OCI-LY3 (cell line): ENCODE data around the gene POU2AF3.

Experiments
- H2AFZ ChIP-seq: fragments of 200-600, 300-600 bp; shearing (Covaris generic); 2 replicates; pipeline ENCODE4 v1.6.0; 2014; ENCODE audit warnings: antibody characterized with exemption, low read depth, low read length
- H3K27ac ChIP-seq: fragments of 200-600, 300-600 bp; sonication (generic); 2 replicates; pipeline ENCODE4 v1.5.1; 2014; ENCODE audit warnings: mild to moderate bottlenecking, low read length, moderate library complexity, mixed read lengths
- H3K27me3 ChIP-seq: fragments of 200-600, 300-600 bp; sonication (generic); 2 replicates; pipeline ENCODE4 v1.6.1; 2014; ENCODE audit warnings: low read depth, low read length, mixed read lengths
- H3K36me3 ChIP-seq: fragments of 200-600, 300-600 bp; sonication (generic); replicated peaks from 2 replicates; pipeline ENCODE3; 2014; ENCODE audit warnings: low read depth, low read length, mixed read lengths
- H3K4me1 ChIP-seq: fragments of 300-600, 200-600 bp; sonication (generic); 2 replicates; pipeline ENCODE4 v1.6.1; 2014; ENCODE audit warnings: low read length, mixed read lengths
- H3K4me2 ChIP-seq: fragments of 200-600, 300-600 bp; sonication (generic); 2 replicates; pipeline ENCODE4 v1.6.1; 2014; ENCODE audit warnings: low read length, mixed read lengths
- H3K4me3 ChIP-seq: fragments of 300-600, 200-600 bp; sonication (generic); 2 replicates; pipeline ENCODE4 v1.5.1; 2014; ENCODE audit warnings: antibody characterized with exemption, mild to moderate bottlenecking, low read length, moderate library complexity
- H3K79me2 ChIP-seq: fragments of 300-600, 200-600 bp; shearing (Covaris generic); 2 replicates; pipeline ENCODE4 v1.6.1; 2014; ENCODE audit warnings: mild to moderate bottlenecking, low read length, mixed read lengths
- H3K9ac ChIP-seq: fragments of 300-600, 200-600 bp; shearing (Covaris generic); 2 replicates; pipeline ENCODE4 v1.6.0; 2014; ENCODE audit warnings: mild to moderate bottlenecking, low read length, moderate library complexity
- H3K9me3 ChIP-seq: fragments of 200-600, 300-600 bp; shearing (Covaris generic); 2 replicates; pipeline ENCODE4 v1.6.1; 2014; ENCODE audit warnings: low read length, mixed read lengths; ENCODE audit not compliant: insufficient read depth
- H4K20me1 ChIP-seq: fragments of 200-600, 300-600 bp; sonication (generic); 2 replicates; pipeline ENCODE4 v1.6.1; 2016; ENCODE audit warnings: low read length, mixed read lengths; ENCODE audit not compliant: insufficient read depth
- EZH2phosphoT487 ChIP-seq: fragments of 200-600 bp; shearing (Covaris generic); IDR thresholded peaks from 2 replicates; pipeline ENCODE4 v1.6.1; 2018; ENCODE audit warnings: antibody characterized with exemption, mixed run types, low read depth
- TF ChIP-seq, protein P1 (sequence below): fragments of 200-600, 300-600 bp; sonication (generic); IDR thresholded peaks from 2 replicates; pipeline ENCODE4 v1.5.1; 2014; ENCODE audit warnings: antibody characterized with exemption, low read length, low read depth

POU2AF3 gene

GRCh38 chr11:111322534-111322933, 24.2 kb downstream of the POU2AF3 start:
- Histone ChIP-seq H2AFZ (no peak overlapping the region), H3K9ac (no peak overlapping the region), H3K9me3 (no peaks in the 10 kb centered on the region), H4K20me1 (no peaks in the 10 kb centered on the region), H3K27ac (no peak overlapping the region), H3K36me3 (no peaks in the 10 kb centered on the region), H3K4me3 (no peak overlapping the region), H3K79me2 (no peaks in the 10 kb centered on the region), H3K27me3 (peaks cover 4% of the 10 kb centered on the region; the same call in 1 of the 2 replicates), H3K4me2 (no peak overlapping the region), H3K4me1 (no peaks in the 10 kb centered on the region)
- TF ChIP-seq, protein P1, sequence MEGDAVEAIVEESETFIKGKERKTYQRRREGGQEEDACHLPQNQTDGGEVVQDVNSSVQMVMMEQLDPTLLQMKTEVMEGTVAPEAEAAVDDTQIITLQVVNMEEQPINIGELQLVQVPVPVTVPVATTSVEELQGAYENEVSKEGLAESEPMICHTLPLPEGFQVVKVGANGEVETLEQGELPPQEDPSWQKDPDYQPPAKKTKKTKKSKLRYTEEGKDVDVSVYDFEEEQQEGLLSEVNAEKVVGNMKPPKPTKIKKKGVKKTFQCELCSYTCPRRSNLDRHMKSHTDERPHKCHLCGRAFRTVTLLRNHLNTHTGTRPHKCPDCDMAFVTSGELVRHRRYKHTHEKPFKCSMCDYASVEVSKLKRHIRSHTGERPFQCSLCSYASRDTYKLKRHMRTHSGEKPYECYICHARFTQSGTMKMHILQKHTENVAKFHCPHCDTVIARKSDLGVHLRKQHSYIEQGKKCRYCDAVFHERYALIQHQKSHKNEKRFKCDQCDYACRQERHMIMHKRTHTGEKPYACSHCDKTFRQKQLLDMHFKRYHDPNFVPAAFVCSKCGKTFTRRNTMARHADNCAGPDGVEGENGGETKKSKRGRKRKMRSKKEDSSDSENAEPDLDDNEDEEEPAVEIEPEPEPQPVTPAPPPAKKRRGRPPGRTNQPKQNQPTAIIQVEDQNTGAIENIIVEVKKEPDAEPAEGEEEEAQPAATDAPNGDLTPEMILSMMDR: no peak
- TF ChIP-seq EZH2phosphoT487: no peak

DNA sequence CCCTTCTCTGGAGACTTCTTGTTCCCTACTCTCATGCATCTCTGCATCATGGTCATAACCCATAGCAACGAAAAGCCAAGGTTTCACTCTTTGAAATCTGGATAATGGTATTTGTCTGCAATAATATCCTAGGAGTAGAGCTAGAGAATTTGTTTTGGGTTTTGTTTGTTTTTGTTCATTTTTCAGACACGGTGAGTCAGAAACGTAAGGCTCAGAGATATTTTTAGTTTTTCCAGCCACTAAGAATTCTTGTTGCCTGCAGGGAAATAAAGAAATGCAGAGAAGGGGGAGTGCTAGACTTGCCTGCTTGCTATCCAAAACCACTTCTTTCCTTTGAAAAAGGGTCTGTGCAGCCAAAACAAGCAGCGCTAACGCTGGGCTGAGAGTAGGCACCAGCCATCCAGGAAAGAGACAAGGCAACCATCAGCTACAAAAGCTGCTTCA, 26.0 kb downstream of the POU2AF3 start:
- Histone ChIP-seq H3K79me2 (no peaks in the 10 kb centered on the region), H3K27me3 (peaks cover 4% of the 10 kb centered on the region; the same call in 1 of the 2 replicates), H3K4me1 (no peaks in the 10 kb centered on the region), H3K36me3 (no peaks in the 10 kb centered on the region), H4K20me1 (no peaks in the 10 kb centered on the region), H3K9ac (no peak overlapping the region), H3K4me3 (no peak overlapping the region), H3K4me2 (no peak overlapping the region), H2AFZ (no peak overlapping the region), H3K27ac (no peak overlapping the region), H3K9me3 (no peaks in the 10 kb centered on the region)
- TF ChIP-seq, protein P1: no peak
- TF ChIP-seq EZH2phosphoT487: no peak

GRCh38 chr11:111325259-111325658, 26.9 kb downstream of the POU2AF3 start:
- no peaks in the 10 kb centered on the region for H3K4me1 ChIP-seq
- H3K4me3 ChIP-seq: no peak overlapping the region
- H3K79me2 ChIP-seq: no peaks in the 10 kb centered on the region
- H3K9me3 ChIP-seq: no peaks in the 10 kb centered on the region
- no peak overlapping the region for H3K27ac ChIP-seq
- no peak for TF ChIP-seq EZH2phosphoT487
- TF ChIP-seq, protein P1: no peak
- H4K20me1 ChIP-seq: no peaks in the 10 kb centered on the region
- no peak overlapping the region for H3K4me2 ChIP-seq
- H3K9ac ChIP-seq: no peak overlapping the region
- no peak overlapping the region for H2AFZ ChIP-seq
- peaks cover 4% of the 10 kb centered on the region; the same call in 1 of the 2 replicates for H3K27me3 ChIP-seq
- H3K36me3 ChIP-seq: no peaks in the 10 kb centered on the region

- Histone ChIP-seq H3K36me3 (no peaks in the 10 kb centered on the region), H2AFZ (no peak overlapping the region), H3K4me3 (no peak overlapping the region), H4K20me1 (no peaks in the 10 kb centered on the region), H3K9ac (no peak overlapping the region), H3K79me2 (no peaks in the 10 kb centered on the region), H3K4me2 (no peak overlapping the region), H3K9me3 (no peaks in the 10 kb centered on the region), H3K4me1 (no peaks in the 10 kb centered on the region), H3K27ac (no peak overlapping the region), H3K27me3 (peaks cover 4% of the 10 kb centered on the region; the same call in 1 of the 2 replicates)
- TF ChIP-seq, protein P1: no peak
- TF ChIP-seq EZH2phosphoT487: no peak
Measured at GRCh38 chr11:111326824-111327223, 28.5 kb downstream of the POU2AF3 start.
